SK-N-SH treated with all-trans-retinoic acid at 6 μM for 48 hours (cell line): ENCODE data around the gene KXD1.

Experiments used
- BACH2 ChIP-seq: fragments of 250-450 bp; sonication (Bioruptor Pico); IDR thresholded peaks from 2 replicates; pipeline ENCODE4 v1.9.0; 2021; ENCODE audit warnings: mild to moderate bottlenecking, borderline replicate concordance
- ISL1 ChIP-seq: fragments of 250-450 bp; sonication (Bioruptor Pico); IDR thresholded peaks from 2 replicates; pipeline ENCODE4 v2.1.2; 2022; ENCODE audit warnings: mild to moderate bottlenecking, moderate library complexity
- PATZ1 ChIP-seq: fragments of 250-450 bp; sonication (Bioruptor Pico); IDR thresholded peaks from 2 replicates; pipeline ENCODE4 v1.8.0; 2020; ENCODE audit warnings: mild to moderate bottlenecking, moderate library complexity, borderline replicate concordance
- RARB ChIP-seq: fragments of 250-450 bp; sonication (Bioruptor Pico); IDR thresholded peaks from 2 replicates; pipeline ENCODE4 v1.8.0; 2021; ENCODE audit warnings: mild to moderate bottlenecking, moderate library complexity
- ZFP30 ChIP-seq: fragments of 450-650 bp; formaldehyde crosslinking; IDR thresholded peaks from 2 replicates; pipeline ENCODE4 v1.5.0; 2022; ENCODE audit warnings: mild to moderate bottlenecking, moderate library complexity
- TF ChIP-seq, protein P1 (sequence below): fragments of 250-450 bp; sonication (Bioruptor Pico); IDR thresholded peaks from 2 replicates; pipeline ENCODE4 v1.5.1; 2021; ENCODE audit warnings: mild to moderate bottlenecking, moderate library complexity

- no peak for TF ChIP-seq PATZ1 (CRISPR knock-in tag)
- no peak for TF ChIP-seq ZFP30 (CRISPR knock-in tag)
- TF ChIP-seq, protein P1, sequence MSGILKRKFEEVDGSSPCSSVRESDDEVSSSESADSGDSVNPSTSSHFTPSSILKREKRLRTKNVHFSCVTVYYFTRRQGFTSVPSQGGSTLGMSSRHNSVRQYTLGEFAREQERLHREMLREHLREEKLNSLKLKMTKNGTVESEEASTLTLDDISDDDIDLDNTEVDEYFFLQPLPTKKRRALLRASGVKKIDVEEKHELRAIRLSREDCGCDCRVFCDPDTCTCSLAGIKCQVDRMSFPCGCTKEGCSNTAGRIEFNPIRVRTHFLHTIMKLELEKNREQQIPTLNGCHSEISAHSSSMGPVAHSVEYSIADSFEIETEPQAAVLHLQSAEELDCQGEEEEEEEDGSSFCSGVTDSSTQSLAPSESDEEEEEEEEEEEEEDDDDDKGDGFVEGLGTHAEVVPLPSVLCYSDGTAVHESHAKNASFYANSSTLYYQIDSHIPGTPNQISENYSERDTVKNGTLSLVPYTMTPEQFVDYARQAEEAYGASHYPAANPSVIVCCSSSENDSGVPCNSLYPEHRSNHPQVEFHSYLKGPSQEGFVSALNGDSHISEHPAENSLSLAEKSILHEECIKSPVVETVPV (CRISPR knock-in tag), result no peak
- TF ChIP-seq ISL1 (CRISPR knock-in tag), result no peak
- TF ChIP-seq RARB, result no peak
- TF ChIP-seq BACH2 (CRISPR knock-in tag), result no peak
These were observed 44.2 kb downstream of the KXD1 start for GRCh38 chr19:18601875-18602274.
